Prostate gland (tissue), 2 donors: ENCODE results near the gene RIBC1. TPM values are rescaled to one million over a fixed set of nuclear protein-coding genes. Genes with fewer than 3 reads are reported as not detected.

Source experiments
- DNase-seq: peaks from one replicate; pipeline ENCODE4 v3.0.0-alpha.2; 2019; ENCODE audit warnings: low spot score
- H3K27ac ChIP-seq, 2 donors: fragments of 200-600 bp; sonication (generic); 2 replicates each; pipeline ENCODE4 v1.5.1; 2017 to 2019
- H3K27me3 ChIP-seq: fragments of 200-600 bp; sonication (generic); replicated peaks from 2 replicates; pipeline ENCODE4 v1.5.1; 2019; ENCODE audit not compliant: insufficient read depth
- H3K36me3 ChIP-seq, 2 donors: fragments of 200-600 bp; sonication (generic); 1 replicate in 1 of 2; 2 replicates in 1 of 2; pipeline versions ENCODE4 v1.5.1 to v1.8.1; 2017 to 2019
- H3K4me1 ChIP-seq: fragments of 200-600 bp; sonication (generic); replicated peaks from 2 replicates; pipeline ENCODE4 v1.5.1; 2019
- H3K4me3 ChIP-seq, 2 donors: fragments of 200-600 bp; sonication (generic); 2 replicates each; pipeline ENCODE4 v1.5.1; 2017 to 2019
- H3K9me3 ChIP-seq: fragments of 200-600 bp; sonication (generic); 2 replicates; pipeline ENCODE4 v1.5.1; 2017
- POLR2A ChIP-seq: fragments of 450-650 bp; IDR thresholded peaks from one replicate; pipeline ENCODE4 v1.6.1; 2016; ENCODE audit warnings: antibody characterized with exemption, mild to moderate bottlenecking
- POLR2AphosphoS5 ChIP-seq: sonication (generic); formaldehyde crosslinking; IDR thresholded peaks from one replicate; pipeline ENCODE4 v1.6.1; 2017; ENCODE audit warnings: antibody characterized with exemption
- WGBS: methylation state at CpG from one replicate; pipeline ENCODE4 v1.1.5; 2018; 5-methylcytosine and 5-hydroxymethylcytosine counted together
- intact Hi-C: fragments of 100-400 bp; cut with DNase I; formaldehyde crosslinking; loops from one replicate; pipeline ENCODE4 v1.14.2; 2022
- total RNA-seq, 2 donors: library from RNA; depleted of rRNA; stranded (reverse); fragments of >200 nt; gene quantifications; one replicate each; pipeline ENCODE4 v1.1.0, GENCODE V29; 2016
- TF ChIP-seq, protein P1 (sequence below), 4 experiments: fragments of 200-600 bp in 2 of 4; fragments of 450-650 bp in 2 of 4; sonication (generic) in 2 of 4; IDR thresholded peaks; 1 replicate in 3 of 4; 2 replicates in 1 of 4; pipeline ENCODE4 v1.5.1; 2016 to 2019; ENCODE audit warnings: antibody characterized with exemption in 4 of 4, mild to moderate bottlenecking in 2 of 4, moderate library complexity in 2 of 4

The RIBC1 gene
- total RNA-seq, 2 donors from 2014 or later: 3.0 to 5.4 TPM

DNA sequence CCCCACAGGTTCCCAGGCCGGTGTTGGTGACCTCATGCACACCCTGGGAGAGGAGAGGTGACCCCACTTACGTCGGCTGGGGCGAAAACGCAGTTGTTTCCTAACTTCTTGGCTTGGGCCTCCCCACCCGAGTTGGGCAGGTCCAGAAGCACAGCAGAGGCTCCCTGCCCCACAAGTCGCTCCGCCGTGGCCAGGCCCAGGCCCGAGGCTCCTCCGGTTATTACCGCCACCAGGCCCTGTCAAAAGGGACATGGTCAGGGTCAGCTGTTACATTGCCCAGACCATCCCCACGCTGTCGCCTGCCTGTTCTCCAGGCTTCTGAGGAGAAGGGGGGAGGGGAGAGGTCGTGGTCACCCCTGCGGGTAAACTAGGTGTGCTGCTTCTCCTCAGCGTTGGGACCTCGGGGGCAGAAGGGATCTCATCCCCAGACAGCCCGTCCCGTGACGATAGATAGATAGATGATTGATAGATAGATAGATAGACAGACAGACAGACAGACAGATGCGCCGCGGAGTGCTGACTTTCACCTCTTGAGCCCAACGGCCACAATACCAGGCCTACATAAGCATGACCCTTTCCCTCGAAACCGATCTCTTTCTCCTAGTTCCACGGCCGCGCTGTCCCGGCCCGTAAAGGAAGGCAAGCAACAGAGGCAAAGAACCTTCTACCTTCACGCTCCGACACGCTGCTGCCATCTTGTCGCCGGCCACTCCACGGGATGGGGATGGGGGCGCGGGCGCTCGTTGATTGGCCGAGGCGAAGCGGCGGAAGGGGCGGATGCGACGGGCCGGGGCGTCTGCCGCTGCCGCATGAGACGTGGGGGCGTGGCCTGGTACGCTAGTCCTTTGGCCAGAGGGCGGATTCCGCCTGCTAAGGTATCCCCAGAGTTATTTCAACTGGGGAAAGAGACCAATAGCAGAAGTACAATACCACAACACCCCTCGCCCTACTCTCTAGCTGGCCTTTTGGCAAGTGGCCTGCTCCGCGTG is 11.3 kb downstream of the RIBC1 start, which contains the start of gene HSD17B10:
Gene HSD17B10 (minus strand): TSS at position 720 of the 989 bp plus-strand sequence. CDS start 25 bp downstream, at position 695.
- Histone ChIP-seq H3K4me1 (no peaks in the 10 kb centered on the region), H3K27me3 (no peaks in the 10 kb centered on the region), H3K9me3 (no peaks in the 10 kb centered on the region), H3K36me3 (no peaks in the 10 kb centered on the region), H3K27ac (no peak within 1 kb of the TSS), H3K4me3 (peak within 1 kb of the TSS; percentile 44 to 51)
- 1% methylated on average over 48 of the region's 61 CpGs for WGBS
- intact Hi-C loops: loop anchor here (10.0 kb wide), 1 partner anchor 149 kb away; the partner anchor contains the start of gene IQSEC2
- DNase-seq: peak; percentile 84
- TF ChIP-seq POLR2A: no peak
- TF ChIP-seq POLR2AphosphoS5: peak; percentile 79
- TF ChIP-seq, protein P1, sequence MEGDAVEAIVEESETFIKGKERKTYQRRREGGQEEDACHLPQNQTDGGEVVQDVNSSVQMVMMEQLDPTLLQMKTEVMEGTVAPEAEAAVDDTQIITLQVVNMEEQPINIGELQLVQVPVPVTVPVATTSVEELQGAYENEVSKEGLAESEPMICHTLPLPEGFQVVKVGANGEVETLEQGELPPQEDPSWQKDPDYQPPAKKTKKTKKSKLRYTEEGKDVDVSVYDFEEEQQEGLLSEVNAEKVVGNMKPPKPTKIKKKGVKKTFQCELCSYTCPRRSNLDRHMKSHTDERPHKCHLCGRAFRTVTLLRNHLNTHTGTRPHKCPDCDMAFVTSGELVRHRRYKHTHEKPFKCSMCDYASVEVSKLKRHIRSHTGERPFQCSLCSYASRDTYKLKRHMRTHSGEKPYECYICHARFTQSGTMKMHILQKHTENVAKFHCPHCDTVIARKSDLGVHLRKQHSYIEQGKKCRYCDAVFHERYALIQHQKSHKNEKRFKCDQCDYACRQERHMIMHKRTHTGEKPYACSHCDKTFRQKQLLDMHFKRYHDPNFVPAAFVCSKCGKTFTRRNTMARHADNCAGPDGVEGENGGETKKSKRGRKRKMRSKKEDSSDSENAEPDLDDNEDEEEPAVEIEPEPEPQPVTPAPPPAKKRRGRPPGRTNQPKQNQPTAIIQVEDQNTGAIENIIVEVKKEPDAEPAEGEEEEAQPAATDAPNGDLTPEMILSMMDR (IDR thresholded peaks at IDR 0.05): peak in 1 of 4 experiments; percentile 3

DNA sequence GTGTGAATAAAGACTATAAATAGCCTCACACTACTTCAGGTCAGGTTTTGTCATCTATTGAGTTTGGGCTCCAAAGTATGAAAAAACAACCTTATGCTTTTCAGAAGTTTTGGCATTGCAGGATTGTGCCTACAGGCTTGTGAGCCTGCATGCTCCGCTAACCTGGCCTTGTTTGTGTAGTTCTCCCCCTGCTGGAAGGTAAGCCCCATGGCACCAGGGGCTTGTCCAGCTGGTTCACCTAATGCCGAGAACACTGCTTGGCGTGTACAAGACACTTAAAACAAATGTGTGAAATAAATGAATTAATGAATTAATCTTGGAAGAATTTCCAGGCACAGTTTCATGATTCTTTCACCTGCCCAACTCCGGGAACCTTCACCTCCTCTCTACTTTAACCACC is 13.3 kb downstream of the RIBC1 start:
- Histone ChIP-seq H3K27me3 (no peaks in the 10 kb centered on the region), H3K9me3 (no peaks in the 10 kb centered on the region), H3K4me1 (no peaks in the 10 kb centered on the region), H3K4me3 (no peak overlapping the region), H3K36me3 (no peaks in the 10 kb centered on the region), H3K27ac (no peak overlapping the region)
- WGBS: 3% methylated on average over 4 of the region's 4 CpGs
- peak; percentile 28 for DNase-seq
- TF ChIP-seq POLR2A (no peak), POLR2AphosphoS5 (peak; percentile 10)
- TF ChIP-seq, protein P1 (IDR thresholded peaks at IDR 0.05): peak in 3 of 4 experiments; percentile 41 to 68 (median 63)
- intact Hi-C loops: loop anchor here (5.0 to 10.0 kb wide), 2 partner anchors 124 to 151 kb away; partner anchors contain the start of gene IQSEC2

DNA sequence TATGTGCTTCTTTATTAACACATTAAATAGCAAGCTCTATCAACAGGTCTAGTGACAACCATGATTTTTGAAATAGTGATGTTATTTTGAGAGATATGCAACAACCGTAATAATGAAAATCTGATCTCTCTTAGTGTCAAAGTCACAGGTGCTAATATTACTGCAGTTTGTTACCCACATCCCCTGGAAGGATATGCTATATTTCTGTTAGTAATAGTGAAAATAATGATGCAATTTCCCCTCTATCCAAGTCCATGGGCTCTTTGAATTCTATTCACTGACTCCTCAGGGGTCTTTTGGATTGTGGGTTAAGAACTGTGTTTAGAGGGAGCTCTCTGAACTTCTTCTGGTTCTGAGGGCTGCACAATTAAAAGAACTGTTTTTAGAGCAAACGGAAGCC is 14.5 kb downstream of the RIBC1 start:
- Histone ChIP-seq H3K27ac (no peak overlapping the region), H3K4me1 (no peaks in the 10 kb centered on the region), H3K9me3 (no peaks in the 10 kb centered on the region), H3K4me3 (no peak overlapping the region), H3K36me3 (no peaks in the 10 kb centered on the region), H3K27me3 (no peaks in the 10 kb centered on the region)
- intact Hi-C loops: loop anchor here (5.0 to 10.0 kb wide), 2 partner anchors 125 to 152 kb away; partner anchors contain the start of gene IQSEC2
- no peak for DNase-seq
- no peak for TF ChIP-seq POLR2AphosphoS5
- no peak for TF ChIP-seq POLR2A
- TF ChIP-seq, protein P1 (IDR thresholded peaks at IDR 0.05): no peak
- WGBS: 90% methylated on average over 2 of the region's 2 CpGs

DNA sequence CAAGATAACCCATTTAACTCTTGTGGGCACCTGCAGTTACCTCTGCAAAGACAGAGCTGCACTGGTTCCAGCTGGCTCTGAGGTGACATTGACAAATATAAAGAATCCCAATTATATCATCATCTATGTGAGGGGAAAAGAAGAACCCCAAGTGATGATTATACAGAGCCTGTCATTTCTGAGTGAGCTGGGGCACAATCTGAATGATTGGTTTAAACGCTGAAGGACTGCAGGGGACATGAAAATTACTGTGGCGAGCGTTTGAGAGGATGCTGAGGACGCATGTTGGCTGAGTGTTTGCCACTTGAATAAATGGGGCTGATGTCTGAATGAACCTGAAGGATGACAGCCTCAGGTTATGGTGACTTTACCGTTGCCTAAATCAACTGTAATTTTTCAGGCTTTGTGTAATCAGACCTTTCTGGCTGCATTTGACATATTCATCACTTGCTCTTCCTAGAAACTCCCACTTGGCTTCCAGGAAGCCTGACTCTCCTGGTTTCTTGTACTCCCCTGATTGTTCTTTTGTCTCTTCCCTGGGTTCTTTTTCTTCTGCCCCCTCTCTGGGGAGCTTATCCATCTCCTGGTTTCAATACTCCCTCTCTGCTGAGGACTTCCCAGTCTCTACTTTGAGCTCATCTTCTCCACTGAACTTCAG is 15.6 kb downstream of the RIBC1 start:
- no peak for DNase-seq
- no peaks in the 10 kb centered on the region for H3K36me3 ChIP-seq
- intact Hi-C loops: loop anchor here (5.0 to 10.0 kb wide), 2 partner anchors 126 to 154 kb away; partner anchors contain the start of gene IQSEC2
- no peaks in the 10 kb centered on the region for H3K27me3 ChIP-seq
- no peak for TF ChIP-seq POLR2AphosphoS5
- TF ChIP-seq, protein P1 (IDR thresholded peaks at IDR 0.05): no peak
- no peak for TF ChIP-seq POLR2A
- H3K4me1 ChIP-seq: no peaks in the 10 kb centered on the region
- no peak overlapping the region for H3K27ac ChIP-seq
- 57% methylated on average over 5 of the region's 5 CpGs for WGBS
- H3K4me3 ChIP-seq: no peak overlapping the region
- H3K9me3 ChIP-seq: no peaks in the 10 kb centered on the region
